GM12865 (cell line): ENCODE measurements around the gene SLC19A1.

ENCODE experiments used
- DNase-seq: peaks from one replicate; pipeline ENCODE4 v3.0.0; 2010; ENCODE audit warnings: low read depth
- H3K4me3 ChIP-seq: 2 replicates; pipeline ENCODE4 v1.5.1; 2011; ENCODE audit warnings: mild to moderate bottlenecking, low read depth, low read length, control low read depth
- TF ChIP-seq, protein P1 (sequence below): IDR thresholded peaks from 2 replicates; pipeline ENCODE4 v1.5.1; 2011; ENCODE audit warnings: low read length, control low read depth, low read depth, inconsistent platforms; ENCODE audit not compliant: insufficient read depth; ENCODE audit errors: missing control alignments

The SLC19A1 gene

DNA sequence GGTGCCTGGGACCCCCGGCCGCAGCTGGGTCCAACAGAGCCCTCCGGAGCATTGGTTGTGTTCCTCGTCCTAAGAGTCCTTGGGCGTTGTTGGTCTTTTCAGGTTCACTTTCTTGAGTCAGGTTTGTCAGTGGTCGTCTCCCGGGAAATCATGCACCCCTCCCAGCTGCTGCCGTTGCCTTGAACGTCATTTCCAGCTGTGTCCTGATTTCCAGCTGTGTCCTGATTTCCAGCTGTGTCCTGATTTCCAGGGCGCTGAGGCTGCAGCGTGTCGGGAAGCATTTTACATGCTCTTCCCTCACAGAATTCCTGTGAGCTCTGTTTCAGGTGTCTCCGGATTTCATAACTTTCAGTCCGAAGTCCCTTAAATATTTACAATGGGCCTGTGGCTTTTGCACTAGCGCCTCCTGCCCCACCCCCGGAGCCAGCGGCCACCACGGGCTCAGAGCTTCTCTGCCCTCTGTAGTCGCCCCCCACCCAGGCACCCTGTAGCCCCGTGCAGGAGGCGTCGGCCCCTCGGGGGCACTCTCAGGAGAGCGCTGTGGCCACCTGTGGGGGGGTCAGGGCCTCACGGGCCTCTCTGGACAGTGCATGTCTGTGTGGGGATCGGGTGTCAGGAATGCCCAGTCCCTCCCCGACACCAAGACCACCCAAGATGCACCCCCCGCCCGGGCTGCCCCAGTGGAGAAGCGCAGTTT, 70.6 kb downstream of the SLC19A1 start:
- TF ChIP-seq, protein P1, sequence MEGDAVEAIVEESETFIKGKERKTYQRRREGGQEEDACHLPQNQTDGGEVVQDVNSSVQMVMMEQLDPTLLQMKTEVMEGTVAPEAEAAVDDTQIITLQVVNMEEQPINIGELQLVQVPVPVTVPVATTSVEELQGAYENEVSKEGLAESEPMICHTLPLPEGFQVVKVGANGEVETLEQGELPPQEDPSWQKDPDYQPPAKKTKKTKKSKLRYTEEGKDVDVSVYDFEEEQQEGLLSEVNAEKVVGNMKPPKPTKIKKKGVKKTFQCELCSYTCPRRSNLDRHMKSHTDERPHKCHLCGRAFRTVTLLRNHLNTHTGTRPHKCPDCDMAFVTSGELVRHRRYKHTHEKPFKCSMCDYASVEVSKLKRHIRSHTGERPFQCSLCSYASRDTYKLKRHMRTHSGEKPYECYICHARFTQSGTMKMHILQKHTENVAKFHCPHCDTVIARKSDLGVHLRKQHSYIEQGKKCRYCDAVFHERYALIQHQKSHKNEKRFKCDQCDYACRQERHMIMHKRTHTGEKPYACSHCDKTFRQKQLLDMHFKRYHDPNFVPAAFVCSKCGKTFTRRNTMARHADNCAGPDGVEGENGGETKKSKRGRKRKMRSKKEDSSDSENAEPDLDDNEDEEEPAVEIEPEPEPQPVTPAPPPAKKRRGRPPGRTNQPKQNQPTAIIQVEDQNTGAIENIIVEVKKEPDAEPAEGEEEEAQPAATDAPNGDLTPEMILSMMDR = no peak
- DNase-seq = no peak
- H3K4me3 ChIP-seq = no peak overlapping the region

DNA sequence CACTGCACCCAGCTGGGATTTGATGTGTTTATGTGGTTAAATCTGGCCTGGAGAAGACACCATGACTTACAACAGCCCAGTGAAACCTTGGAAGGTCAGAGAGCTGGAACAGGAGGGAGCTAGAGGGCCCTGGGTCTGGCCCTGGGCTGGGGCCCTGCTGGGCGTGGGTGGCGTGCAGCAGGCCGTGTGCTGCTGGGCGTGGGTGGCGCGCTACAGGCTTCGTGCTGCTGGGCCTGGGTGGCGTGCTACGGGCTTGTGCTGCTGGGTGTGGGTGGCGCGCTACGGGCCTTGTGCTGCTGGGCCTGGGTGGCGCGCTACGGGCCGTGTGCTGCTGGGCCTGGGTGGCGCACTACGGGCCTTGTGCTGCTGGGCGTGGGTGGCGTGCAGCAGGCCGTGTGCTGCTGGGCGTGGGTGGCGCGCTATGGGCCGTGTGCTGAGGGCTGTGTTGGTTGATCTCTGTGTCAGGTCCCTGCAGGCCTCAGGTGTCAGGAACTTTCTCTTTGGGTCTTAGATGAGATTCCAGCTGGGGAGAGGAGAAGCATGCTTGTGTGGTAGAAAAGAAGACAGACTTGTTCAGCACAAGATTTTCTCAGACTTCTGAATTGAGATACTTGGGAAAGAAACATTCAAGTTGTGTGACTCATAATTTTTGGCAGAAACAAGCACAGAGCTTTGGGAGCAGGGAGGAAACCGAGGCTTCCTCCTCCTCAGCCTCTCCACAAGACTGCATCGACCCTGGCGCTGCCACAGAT, 71.3 kb downstream of the SLC19A1 start:
- H3K4me3 ChIP-seq = no peak overlapping the region
- TF ChIP-seq, protein P1 = no peak
- DNase-seq = peak; percentile 38

DNA sequence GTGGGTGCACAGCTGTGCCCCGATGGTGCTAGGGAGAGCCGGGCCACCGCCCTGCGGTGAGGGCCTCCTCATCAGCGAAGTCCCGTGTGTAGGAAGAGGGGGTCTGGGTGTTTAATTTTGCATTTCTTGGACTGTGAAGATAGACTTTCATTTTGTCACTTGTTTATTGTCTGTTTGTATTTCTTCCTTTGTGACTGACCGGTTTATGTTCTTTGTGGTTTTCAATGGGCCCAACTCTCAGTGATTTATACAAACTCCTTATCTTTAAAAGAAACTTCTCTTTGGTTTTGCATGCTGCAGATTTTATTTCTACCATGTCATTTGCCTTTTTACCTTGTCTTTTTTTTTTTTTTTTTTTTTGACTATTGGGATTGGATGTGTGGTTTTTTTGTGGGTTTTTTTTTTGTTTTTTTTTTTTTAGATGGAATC, 72.1 kb downstream of the SLC19A1 start:
- TF ChIP-seq, protein P1 = no peak
- H3K4me3 ChIP-seq = no peak overlapping the region
- DNase-seq = no peak

DNA sequence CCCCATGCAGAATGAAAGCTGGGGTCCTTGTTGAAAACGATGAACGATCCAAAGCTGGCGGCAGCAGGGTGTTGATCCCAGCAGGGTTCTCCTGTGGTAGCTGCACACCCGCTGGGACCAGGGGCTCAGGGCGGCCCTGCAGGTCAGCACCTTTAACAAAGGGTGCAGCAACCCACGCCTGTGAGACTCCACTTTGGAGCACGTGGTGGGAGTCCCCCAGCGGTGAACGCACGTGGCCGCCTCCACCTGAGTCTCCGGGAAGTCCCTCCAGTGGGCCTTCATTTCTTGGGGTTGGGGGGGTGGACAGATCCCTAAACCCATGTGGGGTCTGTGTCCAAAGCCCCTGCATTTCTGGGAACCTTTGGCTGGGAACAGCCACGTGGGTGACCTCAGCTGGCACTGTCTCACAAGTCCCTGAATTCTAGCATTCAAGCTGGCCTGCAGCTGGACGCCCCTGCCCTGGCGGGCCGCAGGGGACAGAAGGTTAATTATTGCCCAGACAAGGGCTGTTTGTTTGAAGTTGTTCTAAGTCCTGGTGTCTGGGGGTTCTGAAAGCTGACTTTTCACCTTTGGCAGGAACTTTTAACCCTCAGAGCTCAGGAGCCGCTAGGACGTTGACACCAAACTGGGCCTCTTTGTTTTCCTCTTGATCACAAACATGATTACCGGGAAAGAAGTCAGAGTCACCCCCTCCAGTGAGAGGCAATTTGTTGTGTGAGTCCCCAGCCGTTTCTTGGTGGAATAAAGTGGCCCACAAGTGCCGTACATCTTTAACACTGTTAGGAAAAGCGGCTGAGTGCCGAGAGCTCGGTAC, 72.8 kb downstream of the SLC19A1 start:
- DNase-seq = no peak
- TF ChIP-seq, protein P1 = no peak

DNA sequence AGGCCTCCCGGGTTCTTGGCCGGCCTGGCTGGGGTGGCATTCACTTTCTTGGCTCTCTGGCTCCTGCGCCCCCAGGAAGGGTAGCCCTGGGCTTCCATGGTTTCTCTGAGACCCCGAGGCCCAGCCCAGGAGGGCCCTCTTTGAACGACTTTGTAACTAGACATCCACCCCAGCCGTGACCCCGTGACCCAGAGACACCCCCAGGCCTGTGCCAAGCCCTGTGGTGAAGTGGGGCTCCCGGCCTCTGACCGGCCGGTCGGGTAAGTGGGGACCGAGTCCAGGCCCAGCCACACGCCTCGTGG, 73.3 kb downstream of the SLC19A1 start:
- no peak for DNase-seq
- no peak overlapping the region for H3K4me3 ChIP-seq
- TF ChIP-seq, protein P1 = no peak

More for the DNA sequence above, 72.8 kb downstream of the SLC19A1 start:
- H3K4me3 ChIP-seq = no peak overlapping the region

DNA sequence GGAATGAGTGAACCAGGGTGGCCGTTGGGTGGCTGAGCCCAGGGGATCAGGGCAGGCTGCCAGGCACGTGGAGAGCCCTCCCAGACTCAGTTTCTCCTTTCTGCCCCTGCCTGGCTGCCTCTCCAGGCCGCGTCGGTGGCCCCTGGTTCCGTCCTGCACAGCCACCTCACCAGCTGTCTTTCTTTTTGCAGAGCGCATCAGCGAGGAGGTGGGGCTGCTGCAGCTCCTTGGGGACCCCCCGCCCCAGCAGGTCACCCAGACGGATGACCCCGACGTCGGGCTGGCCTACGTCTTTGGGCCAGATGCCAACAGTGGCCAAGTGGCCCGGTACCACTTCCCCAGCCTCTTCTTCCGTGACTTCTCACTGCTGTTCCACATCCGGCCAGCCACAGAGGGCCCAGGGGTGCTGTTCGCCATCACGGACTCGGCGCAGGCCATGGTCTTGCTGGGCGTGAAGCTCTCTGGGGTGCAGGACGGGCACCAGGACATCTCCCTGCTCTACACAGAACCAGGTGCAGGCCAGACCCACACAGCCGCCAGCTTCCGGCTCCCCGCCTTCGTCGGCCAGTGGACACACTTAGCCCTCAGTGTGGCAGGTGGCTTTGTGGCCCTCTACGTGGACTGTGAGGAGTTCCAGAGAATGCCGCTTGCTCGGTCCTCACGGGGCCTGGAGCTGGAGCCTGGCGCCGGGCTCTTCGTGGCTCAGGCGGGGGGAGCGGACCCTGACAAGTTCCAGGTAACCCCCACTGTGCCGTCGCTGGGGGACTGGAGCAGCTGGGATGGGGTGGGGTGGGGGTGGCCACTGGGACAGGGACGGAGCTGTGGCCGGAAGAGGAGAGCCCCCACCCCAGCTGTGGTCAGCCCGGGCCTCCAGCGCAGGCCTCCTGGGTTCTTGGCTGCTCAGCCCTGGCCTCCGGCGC, 73.9 kb downstream of the SLC19A1 start:
- H3K4me3 ChIP-seq = no peak overlapping the region
- TF ChIP-seq, protein P1 = no peak
- DNase-seq = no peak
